ENCODE data around the gene FBXW8.
A peak's percentile ranks its signal among the peaks of the same experiment; 100 is the strongest.

FBXW8 gene

DNA sequence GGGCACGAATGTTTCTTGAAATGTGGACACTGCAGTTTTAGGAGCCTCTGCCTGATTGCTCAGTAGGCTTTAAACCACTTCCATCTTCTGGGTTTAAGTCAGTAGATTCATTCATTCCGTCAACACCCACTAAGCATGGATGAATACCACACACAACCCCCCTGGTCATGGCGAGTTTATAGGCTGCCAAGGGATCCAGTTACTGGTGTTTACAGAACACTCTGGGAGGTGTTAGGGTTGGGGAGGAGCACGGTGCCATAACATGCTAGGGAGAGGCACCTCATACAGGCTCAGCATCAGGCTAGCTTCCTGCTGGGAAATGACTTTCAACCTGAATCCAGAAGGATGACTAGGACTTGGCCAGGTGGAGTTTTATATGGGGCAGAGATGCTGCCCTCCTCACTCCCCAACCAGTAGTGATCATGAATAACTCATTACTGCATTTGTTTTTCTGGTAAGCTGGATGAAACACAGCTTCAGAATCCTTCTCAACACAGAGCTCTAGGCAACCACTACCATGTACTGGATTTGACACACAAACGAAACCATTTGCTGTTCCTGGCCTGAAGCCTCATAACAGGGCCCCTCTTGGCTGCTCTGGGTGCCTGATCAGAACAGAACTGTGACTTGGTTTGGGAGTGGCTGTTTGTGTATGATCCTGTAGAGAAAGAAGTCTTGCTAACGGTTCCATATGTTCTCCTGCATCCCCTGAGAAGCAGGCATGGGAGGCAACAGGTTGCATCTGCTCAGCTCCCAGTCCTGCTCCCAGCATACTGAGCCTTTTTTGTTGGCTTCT lies 47.9 kb downstream of the FBXW8 start:
- TF ChIP-seq CTCF (IDR thresholded peaks at IDR 0.05; ENCODE audit: insufficient read depth, missing control alignments): no peak
- DNase-seq (ENCODE audit: insufficient read length, low spot score): no peak
- no peak for FAIRE-seq

DNA sequence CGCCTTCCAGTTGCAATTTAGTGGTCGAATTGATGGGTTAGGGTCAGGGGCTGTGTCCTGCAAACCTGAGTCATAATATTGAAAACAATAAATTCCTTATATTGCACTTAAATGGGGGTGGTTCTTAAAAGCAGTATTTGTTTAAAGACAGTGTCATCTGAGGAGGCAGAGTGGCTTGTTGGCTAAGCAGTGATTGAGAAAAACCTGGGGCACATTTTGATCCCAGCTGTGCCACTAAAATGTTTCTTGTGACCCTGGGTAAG lies 48.4 kb downstream of the FBXW8 start:
- DNase-seq (ENCODE audit: insufficient read length, low spot score): no peak
- FAIRE-seq: no peak
- no peak for TF ChIP-seq CTCF (IDR thresholded peaks at IDR 0.05; ENCODE audit: insufficient read depth, missing control alignments)

DNA sequence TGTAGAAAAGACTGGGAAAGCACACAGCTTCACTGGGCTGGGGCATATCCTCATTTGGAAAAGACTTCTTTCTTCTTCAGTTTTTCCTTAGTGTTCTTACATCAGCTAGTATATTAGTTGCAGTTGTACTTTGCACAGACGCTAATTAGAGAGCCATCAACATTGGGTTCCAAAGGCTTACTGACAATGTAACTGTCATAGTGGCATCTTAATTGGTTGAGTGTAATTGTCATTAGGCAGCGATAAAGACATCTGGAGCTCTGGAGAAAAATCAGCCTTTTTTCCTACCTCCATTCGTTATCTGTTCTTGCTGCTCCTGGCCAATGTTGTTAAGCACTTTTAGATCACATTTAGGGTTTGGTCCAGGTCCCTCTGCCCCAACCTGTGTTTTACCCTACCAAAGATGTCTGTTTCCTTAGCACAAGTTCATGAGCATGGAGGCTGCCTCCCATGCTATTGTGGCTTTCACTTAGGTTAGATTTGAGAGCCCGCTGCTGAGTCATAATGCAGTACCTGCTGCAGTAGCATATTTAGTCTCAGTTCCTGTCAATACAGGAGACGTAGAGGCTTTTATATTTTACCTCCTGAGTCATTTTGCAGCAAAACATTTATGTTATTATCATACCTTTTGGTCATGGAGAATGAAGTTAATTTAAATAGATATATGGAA lies 49.2 kb downstream of the FBXW8 start:
- no peak for TF ChIP-seq CTCF (IDR thresholded peaks at IDR 0.05; ENCODE audit: insufficient read depth, missing control alignments)
- no peak for FAIRE-seq
- no peak for DNase-seq (ENCODE audit: insufficient read length, low spot score)

- TF ChIP-seq CTCF (IDR thresholded peaks at IDR 0.05; ENCODE audit: insufficient read depth, missing control alignments): no peak
- no peak for DNase-seq (ENCODE audit: insufficient read length, low spot score)
- no peak for FAIRE-seq
Observed at GRCh38 chr12:116962197-116962596, 51.4 kb downstream of the FBXW8 start.

- DNase-seq (ENCODE audit: insufficient read length, low spot score) (no peak), FAIRE-seq (no peak)
- no peak for TF ChIP-seq CTCF (IDR thresholded peaks at IDR 0.05; ENCODE audit: insufficient read depth, missing control alignments)
Observed at GRCh38 chr12:116962783-116963356, 52.1 kb downstream of the FBXW8 start.

GRCh38 chr12:116964054-116965050 lies 53.6 kb downstream of the FBXW8 start:
- TF ChIP-seq CTCF (IDR thresholded peaks at IDR 0.05; ENCODE audit: insufficient read depth, missing control alignments): no peak
- no peak for FAIRE-seq
- peak; percentile 24 for DNase-seq (ENCODE audit: insufficient read length, low spot score)

Data from D721Med (cell line).